HG02938 (cell line): Measurements from ENCODE around the gene SRPRB.

Experiments
- ATAC-seq: cut with Tn5 transposase; IDR thresholded peaks from one replicate; pipeline ENCODE4 v1.9.1; 2021; ENCODE audit warnings: mild to moderate bottlenecking, moderate library complexity; ENCODE audit not compliant: unreplicated experiment

The SRPRB gene

GRCh38 chr3:133840055-133840737 lies 34.6 kb downstream of the SRPRB start:
- no peak for ATAC-seq

GRCh38 chr3:133840767-133841166 lies 35.2 kb downstream of the SRPRB start:
- ATAC-seq = no peak

GRCh38 chr3:133841196-133841595 lies 35.6 kb downstream of the SRPRB start:
- no peak for ATAC-seq

GRCh38 chr3:133842158-133842557 lies 36.5 kb downstream of the SRPRB start:
- ATAC-seq = no peak

GRCh38 chr3:133843634-133844033 lies 38.0 kb downstream of the SRPRB start:
- ATAC-seq = no peak

- no peak for ATAC-seq
Observed at GRCh38 chr3:133845127-133845526, 39.5 kb downstream of the SRPRB start.

GRCh38 chr3:133849346-133849745 lies 43.7 kb downstream of the SRPRB start:
- no peak for ATAC-seq

- ATAC-seq = no peak
Observed at GRCh38 chr3:133850034-133850433, 44.4 kb downstream of the SRPRB start.

GRCh38 chr3:133851266-133851906 lies 45.8 kb downstream of the SRPRB start:
- ATAC-seq = no peak

GRCh38 chr3:133851931-133852330 lies 46.3 kb downstream of the SRPRB start:
- ATAC-seq = no peak

GRCh38 chr3:133853063-133853924 lies 47.7 kb downstream of the SRPRB start:
- no peak for ATAC-seq

- no peak for ATAC-seq
Observed at GRCh38 chr3:133853925-133854227, 48.3 kb downstream of the SRPRB start.

- ATAC-seq = no peak
Observed at GRCh38 chr3:133854264-133855001, 48.8 kb downstream of the SRPRB start.

GRCh38 chr3:133855002-133855370 lies 49.4 kb downstream of the SRPRB start:
- ATAC-seq = no peak

- ATAC-seq = no peak
Observed at GRCh38 chr3:133855772-133856171, 50.2 kb downstream of the SRPRB start.

- no peak for ATAC-seq
Observed at GRCh38 chr3:133856316-133856715, 50.7 kb downstream of the SRPRB start.

GRCh38 chr3:133857767-133858166 lies 52.2 kb downstream of the SRPRB start:
- ATAC-seq = no peak

- no peak for ATAC-seq
Observed at GRCh38 chr3:133859381-133860234, 54.0 kb downstream of the SRPRB start.

- ATAC-seq = no peak
Observed at GRCh38 chr3:133860519-133860918, 54.9 kb downstream of the SRPRB start.

GRCh38 chr3:133862161-133862560 lies 56.5 kb downstream of the SRPRB start:
- no peak for ATAC-seq
